ENCODE data around the gene PDXP. TPM values are rescaled to one million over a fixed set of nuclear protein-coding genes. Genes with fewer than 3 reads are reported as not detected.

Gene PDXP
- total and polyA plus RNA-seq, 2 donors (not counting 3 experiments of a cell fraction or from before 2014, with no cell fraction given) = 18.0 to 20.0 TPM

- H2AFZ ChIP-seq (ENCODE audit: low read depth, low read length) = no peak overlapping the region
- TF ChIP-seq CTCF (IDR thresholded peaks at IDR 0.05; ENCODE audit: extremely low read depth in 1 of 2, insufficient read depth in 1 of 2, low read depth in 1 of 2, low read length in 2 of 2) = no peak
- TF ChIP-seq MAX (IDR thresholded peaks at IDR 0.05; ENCODE audit: insufficient read depth, insufficient read length) = no peak
- no peak for TF ChIP-seq POLR2AphosphoS5 (IDR thresholded peaks at IDR 0.05; ENCODE audit: insufficient read depth, low read depth, low read length)
- no peak for TF ChIP-seq EZH2 (IDR thresholded peaks at IDR 0.05; ENCODE audit: borderline replicate concordance, low read depth, low read length, severe bottlenecking)
- no peak for TF ChIP-seq FOS (IDR thresholded peaks at IDR 0.05; ENCODE audit: borderline replicate concordance, insufficient read depth, low read length)
- TF ChIP-seq GATA2 (IDR thresholded peaks at IDR 0.05; ENCODE audit: insufficient read depth, insufficient read length, low read depth, low read length) = no peak
- TF ChIP-seq MYC (IDR thresholded peaks at IDR 0.05; ENCODE audit: low read depth, low read length) = no peak
- TF ChIP-seq POLR2A (IDR thresholded peaks at IDR 0.05; ENCODE audit: low read depth, low read length) = no peak
- TF ChIP-seq JUN (IDR thresholded peaks at IDR 0.05; ENCODE audit: borderline replicate concordance, insufficient read depth, insufficient read length, low read depth) = no peak
- no peak overlapping the region for H3K4me3 ChIP-seq (replicated peaks in 1 of 3; ENCODE audit: insufficient read depth in 1 of 3, low read depth in 1 of 3, low read length in 3 of 3)
- H3K9me3 ChIP-seq (replicated peaks; ENCODE audit: control insufficient read depth, insufficient read depth, low read length) = no peaks in the 10 kb centered on the region
- dilution Hi-C loops (cut with MboI; ENCODE audit: extremely low pct_ligation_motif_present, low sequenced_read_pairs) (no loop called here), intact Hi-C loops (cut with micrococcal nuclease) (no loop called here)
- CTCF ChIA-PET = interaction anchor here (0.7 to 5.0 kb wide), 5 partner anchors 8 to 44 kb away, joined by 3 to 16 read pairs (median 3); partner anchors contain the start of gene GGA1
- DNase-seq (ENCODE audit: low read depth, low spot score) (no peak), FAIRE-seq (no peak)
- H3K27me3 ChIP-seq (ENCODE audit: control insufficient read depth in 2 of 2, insufficient read depth in 2 of 2, low read length in 2 of 2) = no peaks in the 10 kb centered on the region
- POLR2A ChIA-PET = no interaction called here
- BruUV-seq (replicated peaks) = TSS peak; percentile 16
- peaks cover 8 to 28% of the 10 kb centered on the region in 2 experiments for H3K36me3 ChIP-seq (ENCODE audit: control insufficient read depth in 2 of 2, extremely low read depth in 1 of 2, insufficient read depth in 2 of 2, low read length in 2 of 2)
- no peaks in the 10 kb centered on the region for H4K20me1 ChIP-seq (replicated peaks; ENCODE audit: control insufficient read depth, extremely low read depth, insufficient read depth, low read length)
- H3K4me1 ChIP-seq (ENCODE audit: control insufficient read depth, extremely low read depth, insufficient read depth, low read length) = no peaks in the 10 kb centered on the region
- no peak overlapping the region for H3K4me2 ChIP-seq (ENCODE audit: insufficient read depth, low read length)
- no peaks in the 10 kb centered on the region for H3K9me1 ChIP-seq (replicated peaks; ENCODE audit: control insufficient read depth, extremely low read depth, insufficient read depth, low read length)
- no peak overlapping the region for H3K27ac ChIP-seq (ENCODE audit: insufficient read depth, low read depth, low read length)
- no peak overlapping the region for H3K9ac ChIP-seq (replicated peaks; ENCODE audit: extremely low read depth, insufficient read depth, low read length)
- H3K79me2 ChIP-seq (ENCODE audit: control insufficient read depth, insufficient read depth, low read length) = peaks cover 2% of the 10 kb centered on the region
These were observed 41.1 kb upstream of the PDXP start for GRCh38 chr22:37617431-37617830.

All from endothelial cell of umbilical vein (primary cell).